ENCODE measurements around the gene CTSO. TPM values are rescaled to one million over a fixed set of nuclear protein-coding genes. Genes with fewer than 3 reads are reported as not detected.

CTSO gene
- total RNA-seq, 2 experiments from 2014 or later: 3.7 to 3.8 TPM

DNA sequence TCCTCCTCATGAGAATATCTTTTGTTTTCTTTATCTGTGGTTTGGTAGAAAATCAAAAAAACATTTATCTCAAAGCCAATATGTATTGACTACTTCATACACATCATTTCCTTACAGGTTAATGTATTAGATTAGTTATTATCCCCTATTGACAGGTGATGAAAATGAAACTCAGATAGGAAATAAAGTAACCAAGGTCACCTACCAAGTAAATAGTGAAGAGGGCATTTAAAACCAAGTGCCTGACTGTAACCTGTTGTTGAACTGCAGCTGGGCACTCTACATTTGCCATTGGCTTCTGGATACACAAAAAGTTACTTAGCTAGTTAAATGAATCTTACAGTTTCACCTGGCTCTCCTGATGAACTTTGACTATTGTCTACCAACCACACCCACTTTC lies 41.4 kb upstream of the CTSO start:
- intact Hi-C loops (cut with DNase I, micrococcal nuclease): no loop called here
- POLR2A ChIA-PET: no interaction called here
- TF ChIP-seq, protein P1, sequence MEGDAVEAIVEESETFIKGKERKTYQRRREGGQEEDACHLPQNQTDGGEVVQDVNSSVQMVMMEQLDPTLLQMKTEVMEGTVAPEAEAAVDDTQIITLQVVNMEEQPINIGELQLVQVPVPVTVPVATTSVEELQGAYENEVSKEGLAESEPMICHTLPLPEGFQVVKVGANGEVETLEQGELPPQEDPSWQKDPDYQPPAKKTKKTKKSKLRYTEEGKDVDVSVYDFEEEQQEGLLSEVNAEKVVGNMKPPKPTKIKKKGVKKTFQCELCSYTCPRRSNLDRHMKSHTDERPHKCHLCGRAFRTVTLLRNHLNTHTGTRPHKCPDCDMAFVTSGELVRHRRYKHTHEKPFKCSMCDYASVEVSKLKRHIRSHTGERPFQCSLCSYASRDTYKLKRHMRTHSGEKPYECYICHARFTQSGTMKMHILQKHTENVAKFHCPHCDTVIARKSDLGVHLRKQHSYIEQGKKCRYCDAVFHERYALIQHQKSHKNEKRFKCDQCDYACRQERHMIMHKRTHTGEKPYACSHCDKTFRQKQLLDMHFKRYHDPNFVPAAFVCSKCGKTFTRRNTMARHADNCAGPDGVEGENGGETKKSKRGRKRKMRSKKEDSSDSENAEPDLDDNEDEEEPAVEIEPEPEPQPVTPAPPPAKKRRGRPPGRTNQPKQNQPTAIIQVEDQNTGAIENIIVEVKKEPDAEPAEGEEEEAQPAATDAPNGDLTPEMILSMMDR (IDR thresholded peaks at IDR 0.05): no peak
- no peak for DNase-seq
- H3K9me3 Mint-ChIP-seq: no peaks in the 10 kb centered on the region
- Histone ChIP-seq H3K36me3 (ENCODE audit: insufficient read depth, low read length) (no peaks in the 10 kb centered on the region), H3K27me3 (ENCODE audit: control insufficient read depth in 1 of 2, insufficient read depth in 2 of 2, low read length in 2 of 2) (no peaks in the 10 kb centered on the region), H3K4me3 (ENCODE audit: low read length) (no peak overlapping the region), H3K4me1 (ENCODE audit: insufficient read depth, low read length) (no peaks in the 10 kb centered on the region), H3K27ac (ENCODE audit: low read depth in 1 of 2, low read length in 2 of 2) (no peak overlapping the region), H3K9me3 (ENCODE audit: control insufficient read depth in 1 of 2, insufficient read depth in 1 of 2, low read length in 2 of 2) (peaks cover 0 to 3% of the 10 kb centered on the region in 2 experiments)
- H3K4me3 Mint-ChIP-seq: no peak overlapping the region
- CTCF ChIA-PET: no interaction called here
- ATAC-seq (ENCODE audit: poor library complexity): no peak
- H3K36me3 Mint-ChIP-seq (ENCODE audit: low read depth): no peaks in the 10 kb centered on the region
- H3K27ac Mint-ChIP-seq: no peak overlapping the region
- H3K4me1 Mint-ChIP-seq (ENCODE audit: low read depth): no peaks in the 10 kb centered on the region
- H3K27me3 Mint-ChIP-seq: peaks cover 16% of the 10 kb centered on the region

DNA sequence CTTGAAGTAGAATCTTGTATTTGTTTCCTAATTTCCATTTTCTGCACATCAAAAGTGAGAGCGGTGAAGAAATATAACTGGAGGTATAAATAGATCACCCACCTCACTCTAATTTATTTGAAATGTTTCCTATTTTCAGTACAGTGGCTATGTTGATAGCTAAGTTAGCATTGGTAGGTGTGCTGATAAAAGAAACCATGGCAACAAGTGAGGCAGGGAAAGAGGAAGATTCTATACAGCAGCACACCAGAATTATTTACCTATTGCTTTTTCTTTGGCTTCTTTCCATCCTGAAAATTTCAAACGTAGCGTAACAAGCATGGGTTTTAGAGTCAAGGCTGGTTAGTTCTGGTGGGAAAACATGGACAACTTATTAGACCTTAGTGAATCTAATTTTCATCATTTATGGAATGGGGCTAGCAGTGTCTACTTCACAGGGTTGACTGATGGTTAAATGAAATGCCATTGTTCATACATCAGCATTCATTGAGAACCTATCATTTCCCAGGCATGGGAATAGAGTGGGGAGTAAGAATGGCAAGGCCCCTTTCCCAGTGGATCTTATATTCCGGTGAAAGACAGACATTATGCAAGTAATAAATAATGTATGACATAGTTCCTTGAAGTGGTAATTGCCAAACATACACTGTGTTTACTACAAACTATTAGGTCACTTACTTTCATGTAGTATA lies 30.6 kb upstream of the CTSO start:
- peaks cover 15% of the 10 kb centered on the region for H3K27me3 Mint-ChIP-seq
- no peaks in the 10 kb centered on the region for H3K4me1 Mint-ChIP-seq (ENCODE audit: low read depth)
- no peak overlapping the region for H3K4me3 Mint-ChIP-seq
- ChIA-PET POLR2A (no interaction called here), CTCF (no interaction called here)
- no peak overlapping the region for H3K27ac Mint-ChIP-seq
- DNase-seq (no peak), ATAC-seq (ENCODE audit: poor library complexity) (no peak)
- intact Hi-C loops (cut with DNase I, micrococcal nuclease): no loop called here
- H3K9me3 Mint-ChIP-seq: peaks cover 4% of the 10 kb centered on the region
- no peaks in the 10 kb centered on the region for H3K36me3 Mint-ChIP-seq (ENCODE audit: low read depth)
- Histone ChIP-seq H3K27ac (ENCODE audit: low read depth in 1 of 2, low read length in 2 of 2) (no peak overlapping the region), H3K4me3 (ENCODE audit: low read length) (no peak overlapping the region), H3K27me3 (ENCODE audit: control insufficient read depth in 1 of 2, insufficient read depth in 2 of 2, low read length in 2 of 2) (no peaks in the 10 kb centered on the region), H3K4me1 (ENCODE audit: insufficient read depth, low read length) (no peaks in the 10 kb centered on the region), H3K9me3 (ENCODE audit: control insufficient read depth in 1 of 2, insufficient read depth in 1 of 2, low read length in 2 of 2) (no peaks in the 10 kb centered on the region), H3K36me3 (ENCODE audit: insufficient read depth, low read length) (no peaks in the 10 kb centered on the region)
- TF ChIP-seq, protein P1 (IDR thresholded peaks at IDR 0.05): no peak

DNA sequence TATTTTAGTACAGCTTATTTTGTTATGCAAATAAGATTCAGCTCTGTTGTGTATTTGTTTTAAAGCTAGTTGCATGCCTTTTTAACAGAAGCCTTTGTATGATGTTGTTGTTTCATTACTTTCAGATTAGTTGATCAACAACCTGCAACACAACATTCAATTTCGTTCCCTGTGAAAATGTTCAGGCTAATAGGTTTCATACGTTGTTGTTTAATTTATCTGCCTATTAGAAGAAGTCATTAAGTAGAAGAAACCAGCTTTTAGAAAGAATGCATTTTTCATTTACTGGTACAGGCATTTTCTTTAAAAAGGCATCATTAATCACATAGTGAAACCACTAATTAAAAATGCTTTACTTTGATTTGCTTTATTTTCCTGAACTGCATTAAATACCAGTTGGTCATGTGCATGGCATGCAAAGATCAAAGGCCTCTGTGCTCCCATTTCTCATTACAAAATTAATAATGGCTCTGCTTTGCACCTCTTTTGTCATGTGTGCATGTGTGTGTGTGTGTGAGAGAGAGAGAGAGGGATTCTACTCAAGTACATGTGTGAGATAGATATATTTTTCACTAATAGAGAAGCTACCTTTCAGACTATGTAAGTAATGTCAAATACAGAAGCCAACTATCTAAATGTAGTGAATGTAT lies 29.2 kb upstream of the CTSO start:
- Mint-ChIP-seq H3K9me3 (peaks cover 8% of the 10 kb centered on the region), H3K27ac (no peak overlapping the region), H3K4me1 (ENCODE audit: low read depth) (no peaks in the 10 kb centered on the region), H3K27me3 (peaks cover 13% of the 10 kb centered on the region), H3K4me3 (no peak overlapping the region), H3K36me3 (ENCODE audit: low read depth) (no peaks in the 10 kb centered on the region)
- intact Hi-C loops (cut with DNase I, micrococcal nuclease): no loop called here
- ChIA-PET CTCF (no interaction called here), POLR2A (no interaction called here)
- Histone ChIP-seq H3K36me3 (ENCODE audit: insufficient read depth, low read length) (no peaks in the 10 kb centered on the region), H3K27ac (ENCODE audit: low read depth in 1 of 2, low read length in 2 of 2) (no peak overlapping the region), H3K9me3 (ENCODE audit: control insufficient read depth in 1 of 2, insufficient read depth in 1 of 2, low read length in 2 of 2) (no peaks in the 10 kb centered on the region), H3K27me3 (ENCODE audit: control insufficient read depth in 1 of 2, insufficient read depth in 2 of 2, low read length in 2 of 2) (no peaks in the 10 kb centered on the region), H3K4me3 (ENCODE audit: low read length) (no peak overlapping the region), H3K4me1 (ENCODE audit: insufficient read depth, low read length) (no peaks in the 10 kb centered on the region)
- ATAC-seq (ENCODE audit: poor library complexity) (no peak), DNase-seq (no peak)
- TF ChIP-seq, protein P1 (IDR thresholded peaks at IDR 0.05): no peak
